ENCODE data around the gene PTPRG.
A peak's percentile ranks its signal among the peaks of the same experiment; 100 is the strongest.

PTPRG gene

DNA sequence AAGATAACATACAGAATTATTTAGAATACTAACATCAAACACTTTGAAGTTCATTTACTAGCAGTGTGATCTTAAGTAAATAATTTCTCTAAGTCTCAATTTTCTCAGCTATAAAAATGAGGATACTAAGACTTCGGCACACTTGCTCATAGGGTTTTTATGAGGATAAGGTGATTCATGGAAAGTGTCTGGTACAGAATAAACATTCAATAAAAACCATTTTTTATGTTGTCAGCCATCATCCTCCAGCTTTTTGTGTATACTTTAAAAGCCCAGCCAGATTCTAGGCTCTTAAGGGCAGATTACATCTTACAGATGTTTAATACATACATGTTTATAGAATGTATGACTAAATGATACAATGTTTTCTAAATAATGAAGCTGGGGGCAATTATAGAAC, 755.2 kb downstream of the PTPRG start:
- TF ChIP-seq, protein P1, sequence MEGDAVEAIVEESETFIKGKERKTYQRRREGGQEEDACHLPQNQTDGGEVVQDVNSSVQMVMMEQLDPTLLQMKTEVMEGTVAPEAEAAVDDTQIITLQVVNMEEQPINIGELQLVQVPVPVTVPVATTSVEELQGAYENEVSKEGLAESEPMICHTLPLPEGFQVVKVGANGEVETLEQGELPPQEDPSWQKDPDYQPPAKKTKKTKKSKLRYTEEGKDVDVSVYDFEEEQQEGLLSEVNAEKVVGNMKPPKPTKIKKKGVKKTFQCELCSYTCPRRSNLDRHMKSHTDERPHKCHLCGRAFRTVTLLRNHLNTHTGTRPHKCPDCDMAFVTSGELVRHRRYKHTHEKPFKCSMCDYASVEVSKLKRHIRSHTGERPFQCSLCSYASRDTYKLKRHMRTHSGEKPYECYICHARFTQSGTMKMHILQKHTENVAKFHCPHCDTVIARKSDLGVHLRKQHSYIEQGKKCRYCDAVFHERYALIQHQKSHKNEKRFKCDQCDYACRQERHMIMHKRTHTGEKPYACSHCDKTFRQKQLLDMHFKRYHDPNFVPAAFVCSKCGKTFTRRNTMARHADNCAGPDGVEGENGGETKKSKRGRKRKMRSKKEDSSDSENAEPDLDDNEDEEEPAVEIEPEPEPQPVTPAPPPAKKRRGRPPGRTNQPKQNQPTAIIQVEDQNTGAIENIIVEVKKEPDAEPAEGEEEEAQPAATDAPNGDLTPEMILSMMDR (conservative IDR thresholded peaks at IDR 0.05; ENCODE audit: low read depth, low read length) = no peak
- no peak for DNase-seq (ENCODE audit: low read depth)
- no peak overlapping the region for H3K4me3 ChIP-seq (ENCODE audit: low read length)

DNA sequence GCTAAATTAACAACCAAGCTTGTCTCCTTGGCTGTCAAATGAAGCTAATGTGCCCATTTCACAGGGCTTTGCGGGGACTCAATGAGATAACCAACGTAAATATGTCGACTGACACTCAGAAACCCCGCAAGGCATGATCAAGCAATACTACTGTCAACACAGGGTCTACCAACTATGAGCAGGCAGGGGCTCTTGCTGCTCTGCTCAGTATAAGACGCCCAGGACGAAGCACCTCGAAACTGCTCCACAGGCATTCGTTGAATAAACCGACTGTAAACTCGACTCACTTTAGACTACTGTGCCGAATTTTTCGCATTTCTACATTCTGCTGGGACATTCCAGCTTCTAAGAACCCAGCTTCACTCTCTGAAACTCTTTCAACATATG, 757.0 kb downstream of the PTPRG start:
- H3K4me3 ChIP-seq (ENCODE audit: low read length) = peak overlapping the region; percentile 84
- no peak for DNase-seq (ENCODE audit: low read depth)
- TF ChIP-seq, protein P1 (conservative IDR thresholded peaks at IDR 0.05; ENCODE audit: low read depth, low read length) = no peak

DNA sequence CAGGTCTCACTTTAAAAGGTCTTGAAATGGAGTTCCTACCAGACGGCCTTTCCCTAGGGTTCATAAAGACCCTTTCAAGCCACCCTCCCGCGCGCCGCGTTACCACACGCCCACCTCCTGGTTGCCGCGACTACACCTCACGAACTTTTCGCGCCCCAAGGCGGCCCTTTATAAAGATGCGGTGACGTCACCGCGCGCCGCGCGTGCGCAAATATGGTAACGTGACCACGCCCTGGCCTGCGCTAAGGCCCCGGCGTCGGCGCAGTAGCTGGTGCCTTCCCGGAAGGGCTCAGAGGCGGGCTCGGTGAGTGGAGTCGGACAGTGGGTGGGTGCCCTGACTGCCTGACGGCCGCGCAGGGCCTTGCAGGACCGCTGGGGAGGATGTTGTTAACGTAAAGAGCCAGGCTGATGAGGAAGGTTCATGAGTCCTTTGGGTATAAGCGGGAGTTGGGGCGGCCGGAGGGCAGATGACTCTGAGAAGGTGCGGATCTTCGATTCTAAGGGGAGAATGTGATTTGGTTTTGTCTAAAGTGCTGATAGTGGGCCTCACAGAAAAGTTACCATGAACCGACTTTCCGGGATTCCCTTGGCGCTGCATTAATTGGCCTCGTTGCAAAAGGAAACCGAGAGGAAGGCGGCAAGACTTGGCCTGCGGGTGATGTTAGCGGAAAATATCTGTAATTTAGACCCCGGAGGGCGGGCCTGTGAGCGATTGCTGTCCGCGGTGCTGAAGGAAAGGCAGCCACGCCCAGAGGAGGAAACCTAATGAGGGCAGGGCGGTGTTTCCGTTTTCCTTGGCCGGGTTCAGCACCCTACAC, 757.6 kb downstream of the PTPRG start:
- H3K4me3 ChIP-seq (ENCODE audit: low read length) = peak overlapping the region; percentile 84
- DNase-seq (ENCODE audit: low read depth) = peak; percentile 33
- TF ChIP-seq, protein P1 (conservative IDR thresholded peaks at IDR 0.05; ENCODE audit: low read depth, low read length) = no peak

DNA sequence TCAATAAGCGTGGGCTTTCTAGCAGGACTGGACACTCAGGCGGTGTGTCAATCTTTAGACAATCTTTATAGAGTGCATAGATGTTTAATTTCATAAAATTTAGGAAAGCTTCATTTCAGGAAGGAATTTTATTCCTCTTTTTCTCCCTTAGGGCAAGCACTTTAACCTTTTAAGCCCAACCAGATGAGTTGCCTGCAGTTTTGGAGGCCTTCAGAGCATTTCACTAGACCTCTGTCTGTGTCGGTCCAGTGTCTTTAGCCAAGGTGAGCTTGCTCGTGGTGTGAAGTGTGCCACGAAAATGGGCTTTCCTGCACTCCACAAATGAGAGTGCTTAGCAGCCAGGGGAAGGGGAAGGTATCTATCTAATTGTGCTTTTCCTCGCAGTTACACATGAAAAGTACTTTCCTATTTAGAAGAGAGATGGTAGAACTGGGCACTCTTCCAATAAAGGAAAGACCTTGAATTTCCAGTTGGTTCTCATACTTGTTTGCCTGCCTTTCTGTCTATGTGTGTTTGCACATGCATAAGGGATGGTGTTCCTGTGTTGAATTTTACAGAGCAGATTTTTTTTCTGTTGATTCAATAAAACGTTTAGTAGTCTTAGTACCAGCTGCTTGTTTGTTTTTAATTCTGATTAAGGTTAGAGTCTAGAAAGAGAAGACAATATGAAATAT, 758.3 kb downstream of the PTPRG start:
- DNase-seq (ENCODE audit: low read depth) = no peak
- TF ChIP-seq, protein P1 (conservative IDR thresholded peaks at IDR 0.05; ENCODE audit: low read depth, low read length) = no peak
- H3K4me3 ChIP-seq (ENCODE audit: low read length) = peak overlapping the region; percentile 84

DNA sequence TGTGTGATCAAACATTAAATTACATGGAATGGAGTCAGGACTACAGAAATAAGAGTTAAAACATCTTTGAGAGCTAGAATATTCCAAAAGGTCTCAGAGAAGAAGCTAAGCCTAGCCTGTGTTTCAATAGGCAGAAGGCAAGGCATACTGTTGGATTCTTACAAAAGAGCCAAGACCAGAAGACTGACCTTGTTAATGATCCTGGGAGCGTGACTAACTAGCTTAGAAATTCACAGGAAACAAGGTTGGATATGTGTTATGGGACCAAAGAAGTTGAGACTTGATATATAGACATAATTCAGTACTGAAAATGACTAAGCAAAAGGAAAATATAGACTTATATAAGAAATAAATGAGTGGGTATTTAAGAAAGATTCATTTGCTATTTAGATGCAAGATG, 761.9 kb downstream of the PTPRG start:
- no peak for DNase-seq (ENCODE audit: low read depth)
- H3K4me3 ChIP-seq (ENCODE audit: low read length) = no peak overlapping the region
- TF ChIP-seq, protein P1 (conservative IDR thresholded peaks at IDR 0.05; ENCODE audit: low read depth, low read length) = no peak

DNA sequence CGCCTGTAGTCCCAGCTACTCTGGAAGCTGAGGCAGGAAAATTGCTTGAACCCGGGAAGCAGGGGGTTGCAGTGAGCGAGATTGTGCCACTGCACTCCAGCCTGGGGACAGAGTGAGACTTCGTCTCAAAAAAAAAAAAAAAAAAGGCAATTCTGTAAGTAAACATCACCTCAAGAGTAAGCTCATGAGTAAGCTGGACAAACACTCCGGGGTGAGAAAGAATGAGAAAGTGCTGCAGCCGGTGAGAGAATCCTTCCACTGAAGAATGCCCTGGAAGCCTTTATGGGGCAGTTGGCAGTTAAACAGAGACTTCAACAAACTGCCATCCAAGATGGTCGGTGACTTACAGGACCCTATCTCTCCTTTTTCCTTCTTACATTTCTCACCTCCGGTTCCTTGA, 764.5 kb downstream of the PTPRG start:
- H3K4me3 ChIP-seq (ENCODE audit: low read length) = no peak overlapping the region
- TF ChIP-seq, protein P1 (conservative IDR thresholded peaks at IDR 0.05; ENCODE audit: low read depth, low read length) = no peak
- DNase-seq (ENCODE audit: low read depth) = no peak

DNA sequence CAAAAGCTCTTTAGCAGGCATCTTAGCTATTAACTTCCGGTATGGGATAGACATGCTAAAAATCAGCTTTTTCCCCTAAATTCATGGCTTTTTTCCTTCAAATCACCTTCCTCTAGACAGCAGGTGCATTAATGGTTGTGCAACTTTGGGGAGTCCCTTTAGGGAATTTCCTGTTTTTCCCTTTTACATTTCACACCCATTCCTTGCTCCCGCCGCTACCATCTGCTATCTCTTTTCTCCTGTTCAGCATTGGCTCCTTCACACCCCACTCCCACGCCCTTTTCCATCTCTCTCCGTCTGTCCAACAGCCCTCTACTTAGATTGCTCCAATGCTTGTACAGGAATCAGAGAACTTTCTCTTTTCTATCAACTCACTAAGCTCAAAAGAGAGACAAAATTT, 768.6 kb downstream of the PTPRG start:
- TF ChIP-seq, protein P1 (conservative IDR thresholded peaks at IDR 0.05; ENCODE audit: low read depth, low read length) = no peak
- H3K4me3 ChIP-seq (ENCODE audit: low read length) = no peak overlapping the region
- DNase-seq (ENCODE audit: low read depth) = no peak
